Nephron (organoid): Measurements from ENCODE around the gene MITF.
"Not testable (repeated sequence)": the region's sequence is repeated elsewhere in the genome, so short reads cannot be mapped to it uniquely, and the experiment has no call there.

Experiments used
- H3K27ac Mint-ChIP-seq, 3 experiments: 2 replicates each; pipeline ENCODE4 v1.8.0; 2020; ENCODE audit warnings: mixed read lengths in 3 of 3, mild to moderate bottlenecking in 2 of 3, moderate library complexity in 1 of 3
- H3K27me3 Mint-ChIP-seq: 2 replicates; pipeline ENCODE4 v1.8.0; 2021; ENCODE audit warnings: low read depth, mild to moderate bottlenecking, moderate library complexity, mixed read lengths
- H3K36me3 Mint-ChIP-seq: 2 replicates; pipeline ENCODE4 v1.8.0; 2020; ENCODE audit warnings: low read depth, mixed read lengths
- H3K4me1 Mint-ChIP-seq: 2 replicates; pipeline ENCODE4 v1.8.0; 2020; ENCODE audit warnings: mixed read lengths
- H3K4me3 Mint-ChIP-seq, 3 experiments: 2 replicates each; pipeline ENCODE4 v1.8.0; 2020; ENCODE audit warnings: mild to moderate bottlenecking in 3 of 3, mixed read lengths in 3 of 3, moderate library complexity in 2 of 3
- H3K9me3 Mint-ChIP-seq: 2 replicates; pipeline ENCODE4 v1.8.0; 2020; ENCODE audit warnings: mixed read lengths
- CTCF ChIP-seq, 3 experiments: fragments of 200-600 bp; sonication (generic); IDR thresholded peaks; one replicate each; pipeline ENCODE4 v1.5.0; 2021; ENCODE audit warnings: antibody characterized with exemption in 3 of 3; ENCODE audit not compliant: unreplicated experiment in 3 of 3

MITF gene

GRCh38 chr3:69907554-69907953 lies 168.3 kb downstream of the MITF start:
- peaks cover 18% of the 10 kb centered on the region for H3K9me3 Mint-ChIP-seq
- H3K4me3 Mint-ChIP-seq = no peak overlapping the region
- H3K27me3 Mint-ChIP-seq = no peaks in the 10 kb centered on the region
- H3K27ac Mint-ChIP-seq = no peak overlapping the region
- TF ChIP-seq CTCF (IDR thresholded peaks at IDR 0.05; ENCODE audit: unreplicated experiment in 3 of 3) = no peak
- peaks cover 21% of the 10 kb centered on the region for H3K36me3 Mint-ChIP-seq
- H3K4me1 Mint-ChIP-seq = no peaks in the 10 kb centered on the region

GRCh38 chr3:69909859-69910258 lies 170.6 kb downstream of the MITF start:
- not testable (repeated sequence) for H3K27me3 Mint-ChIP-seq, H3K4me1 Mint-ChIP-seq, H3K27ac Mint-ChIP-seq, H3K4me3 Mint-ChIP-seq
- Mint-ChIP-seq H3K36me3 (peaks cover 30% of the 10 kb centered on the region), H3K9me3 (peaks cover 23% of the 10 kb centered on the region)

- no peak for TF ChIP-seq CTCF (IDR thresholded peaks at IDR 0.05; ENCODE audit: unreplicated experiment in 3 of 3)
- no peak overlapping the region for H3K27ac Mint-ChIP-seq
- peaks cover 44% of the 10 kb centered on the region for H3K36me3 Mint-ChIP-seq
- H3K9me3 Mint-ChIP-seq = peaks cover 23% of the 10 kb centered on the region
- H3K4me3 Mint-ChIP-seq = no peak overlapping the region
- no peaks in the 10 kb centered on the region for H3K4me1 Mint-ChIP-seq
- H3K27me3 Mint-ChIP-seq = no peaks in the 10 kb centered on the region
Measured at GRCh38 chr3:69913422-69913821, 174.2 kb downstream of the MITF start.

GRCh38 chr3:69914395-69914794 lies 175.1 kb downstream of the MITF start:
- Mint-ChIP-seq H3K27ac (no peak overlapping the region), H3K4me1 (no peaks in the 10 kb centered on the region), H3K36me3 (peaks cover 39% of the 10 kb centered on the region), H3K4me3 (no peak overlapping the region), H3K27me3 (no peaks in the 10 kb centered on the region), H3K9me3 (peaks cover 17% of the 10 kb centered on the region)
- no peak for TF ChIP-seq CTCF (IDR thresholded peaks at IDR 0.05; ENCODE audit: unreplicated experiment in 3 of 3)

DNA sequence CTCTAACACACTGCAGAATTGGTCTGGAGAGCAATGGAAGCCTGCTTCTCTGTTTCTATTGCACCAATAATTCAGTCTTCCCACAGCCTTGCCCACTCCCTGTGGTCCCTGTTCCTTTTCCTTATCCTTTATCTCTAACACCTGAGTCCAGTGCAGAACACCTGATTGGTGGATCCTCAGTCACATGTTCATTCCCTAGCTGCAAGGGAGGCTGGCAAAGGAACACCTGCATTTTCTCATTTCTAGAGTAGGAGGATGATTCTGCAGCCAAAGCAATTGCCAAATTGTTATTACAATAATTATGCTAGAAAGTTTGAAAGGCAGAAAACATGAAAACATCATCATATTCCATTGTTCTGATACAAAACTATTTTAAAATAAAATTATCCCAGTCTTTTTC lies 176.5 kb downstream of the MITF start:
- Mint-ChIP-seq H3K9me3 (peaks cover 14% of the 10 kb centered on the region), H3K27me3 (no peaks in the 10 kb centered on the region), H3K36me3 (peaks cover 36% of the 10 kb centered on the region), H3K4me1 (no peaks in the 10 kb centered on the region), H3K4me3 (no peak overlapping the region), H3K27ac (no peak overlapping the region)
- TF ChIP-seq CTCF (IDR thresholded peaks at IDR 0.05; ENCODE audit: unreplicated experiment in 3 of 3) = no peak

- H3K4me3 Mint-ChIP-seq, H3K27ac Mint-ChIP-seq, H3K27me3 Mint-ChIP-seq, H3K9me3 Mint-ChIP-seq, H3K4me1 Mint-ChIP-seq: not testable (repeated sequence)
- TF ChIP-seq CTCF (IDR thresholded peaks at IDR 0.05; ENCODE audit: unreplicated experiment in 3 of 3) = peak; percentile 26 to 52 (median 37)
- H3K36me3 Mint-ChIP-seq = peaks cover 13% of the 10 kb centered on the region
Measured at GRCh38 chr3:69920009-69920408, 180.7 kb downstream of the MITF start.
